ENCODE measurements around the gene TYW1.
"Not testable (repeated sequence)": the region's sequence is repeated elsewhere in the genome, so short reads cannot be mapped to it uniquely, and the experiment has no call there.

Gene TYW1

GRCh38 chr7:67198865-67199526, 202.4 kb downstream of the TYW1 start:
- H3K4me1 Mint-ChIP-seq; H3K9me3 Mint-ChIP-seq; H3K27ac Mint-ChIP-seq; H3K27me3 Mint-ChIP-seq (ENCODE audit: low read depth); H3K4me3 Mint-ChIP-seq: not testable (repeated sequence)
- H3K36me3 Mint-ChIP-seq (ENCODE audit: low read depth), result peaks cover 48% of the 10 kb centered on the region

- H3K27ac Mint-ChIP-seq; H3K4me3 Mint-ChIP-seq; H3K9me3 Mint-ChIP-seq; H3K27me3 Mint-ChIP-seq (ENCODE audit: low read depth); H3K4me1 Mint-ChIP-seq: not testable (repeated sequence)
- H3K36me3 Mint-ChIP-seq (ENCODE audit: low read depth), result peaks cover 48% of the 10 kb centered on the region
These were observed 209.1 kb downstream of the TYW1 start for GRCh38 chr7:67205772-67206171.

- Mint-ChIP-seq H3K27ac (no peak overlapping the region), H3K36me3 (ENCODE audit: low read depth) (peaks cover 49% of the 10 kb centered on the region), H3K4me3 (no peak overlapping the region), H3K27me3 (ENCODE audit: low read depth) (no peaks in the 10 kb centered on the region), H3K9me3 (peaks cover 5% of the 10 kb centered on the region), H3K4me1 (no peaks in the 10 kb centered on the region)
- TF ChIP-seq CTCF (IDR thresholded peaks at IDR 0.05; ENCODE audit: unreplicated experiment in 3 of 3), result no peak
These were observed 209.8 kb downstream of the TYW1 start for GRCh38 chr7:67206452-67206851.

DNA sequence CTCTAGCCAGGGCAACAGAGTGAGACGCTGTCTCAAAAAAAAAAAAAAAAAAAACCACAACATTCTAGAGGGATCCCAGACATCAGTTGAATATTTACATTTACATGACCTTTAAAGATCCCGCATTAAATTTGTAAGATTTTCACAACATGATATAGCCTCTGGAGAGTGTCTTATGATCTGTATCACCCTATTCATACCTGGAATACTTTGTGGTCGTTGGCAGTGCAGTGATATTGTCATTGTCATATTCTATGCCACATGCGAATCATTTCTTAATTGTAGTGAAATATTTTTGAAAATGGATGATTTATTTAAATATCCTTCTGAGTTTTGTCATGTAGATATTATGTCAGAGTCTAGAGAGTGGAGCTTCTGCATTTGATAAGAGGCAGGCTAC, 212.0 kb downstream of the TYW1 start:
- not testable (repeated sequence) for H3K27me3 Mint-ChIP-seq (ENCODE audit: low read depth); H3K27ac Mint-ChIP-seq; H3K4me3 Mint-ChIP-seq; H3K9me3 Mint-ChIP-seq; H3K4me1 Mint-ChIP-seq
- H3K36me3 Mint-ChIP-seq (ENCODE audit: low read depth), result peaks cover 46% of the 10 kb centered on the region

DNA sequence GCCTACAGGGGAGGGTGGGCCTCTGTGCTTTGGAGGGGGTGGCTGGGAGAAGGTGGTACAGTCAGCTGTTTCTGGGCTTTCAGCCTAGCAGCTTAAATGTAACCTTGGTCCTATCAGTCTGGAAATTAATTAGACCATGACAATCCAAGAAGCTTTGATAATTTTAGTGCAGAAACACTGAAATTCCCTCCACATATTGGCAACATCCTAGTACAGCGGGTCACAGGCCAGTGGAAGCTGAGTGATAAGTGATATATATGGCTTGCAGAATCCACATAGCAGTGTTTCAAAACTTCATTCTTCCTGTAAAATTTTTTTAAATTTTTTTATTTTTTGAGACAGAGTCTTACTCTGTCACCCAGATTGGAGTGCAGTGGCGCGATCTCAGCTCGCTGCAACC, 212.6 kb downstream of the TYW1 start:
- TF ChIP-seq CTCF (IDR thresholded peaks at IDR 0.05; ENCODE audit: unreplicated experiment in 3 of 3), result no peak
- H3K4me1 Mint-ChIP-seq, result no peaks in the 10 kb centered on the region
- H3K27ac Mint-ChIP-seq, result no peak overlapping the region
- peaks cover 9% of the 10 kb centered on the region for H3K9me3 Mint-ChIP-seq
- H3K4me3 Mint-ChIP-seq, result no peak overlapping the region
- peaks cover 42% of the 10 kb centered on the region for H3K36me3 Mint-ChIP-seq (ENCODE audit: low read depth)
- H3K27me3 Mint-ChIP-seq (ENCODE audit: low read depth), result no peaks in the 10 kb centered on the region

GRCh38 chr7:67210567-67210966, 213.9 kb downstream of the TYW1 start:
- Mint-ChIP-seq H3K36me3 (ENCODE audit: low read depth) (peaks cover 37% of the 10 kb centered on the region), H3K27me3 (ENCODE audit: low read depth) (no peaks in the 10 kb centered on the region), H3K4me3 (no peak overlapping the region), H3K4me1 (no peaks in the 10 kb centered on the region), H3K27ac (no peak overlapping the region), H3K9me3 (peaks cover 9% of the 10 kb centered on the region)
- TF ChIP-seq CTCF (IDR thresholded peaks at IDR 0.05; ENCODE audit: unreplicated experiment in 3 of 3), result no peak

- H3K27me3 Mint-ChIP-seq (ENCODE audit: low read depth); H3K27ac Mint-ChIP-seq; H3K4me1 Mint-ChIP-seq; H3K4me3 Mint-ChIP-seq: not testable (repeated sequence)
- Mint-ChIP-seq H3K9me3 (peaks cover 16% of the 10 kb centered on the region), H3K36me3 (ENCODE audit: low read depth) (peaks cover 33% of the 10 kb centered on the region)
These were observed 215.2 kb downstream of the TYW1 start for GRCh38 chr7:67211650-67212330.

DNA sequence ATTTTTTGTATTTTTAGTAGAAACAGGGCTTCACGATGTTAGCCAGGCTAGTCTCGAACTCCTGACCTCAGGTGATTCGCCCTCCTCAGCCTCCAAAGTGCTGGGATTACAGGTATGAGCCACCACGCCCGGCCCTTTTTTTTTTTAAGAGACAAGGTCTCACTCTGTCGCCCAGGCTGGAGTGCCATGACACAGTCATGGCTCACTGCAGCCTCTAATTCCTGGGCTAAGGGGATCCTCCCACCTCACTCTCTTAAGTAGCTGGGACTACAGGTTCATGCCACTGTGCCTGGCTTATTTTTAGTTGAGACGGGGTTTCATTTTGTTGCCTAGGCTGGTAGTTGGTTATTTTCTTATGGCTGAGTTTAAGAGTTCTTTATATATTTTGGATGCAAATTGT, 216.4 kb downstream of the TYW1 start:
- Mint-ChIP-seq H3K36me3 (ENCODE audit: low read depth) (peaks cover 33% of the 10 kb centered on the region), H3K9me3 (peaks cover 23% of the 10 kb centered on the region)
- H3K4me1 Mint-ChIP-seq; H3K27ac Mint-ChIP-seq; H3K27me3 Mint-ChIP-seq (ENCODE audit: low read depth); H3K4me3 Mint-ChIP-seq: not testable (repeated sequence)

GRCh38 chr7:67223551-67223950, 226.9 kb downstream of the TYW1 start:
- H3K27ac Mint-ChIP-seq; H3K4me1 Mint-ChIP-seq; H3K4me3 Mint-ChIP-seq; H3K27me3 Mint-ChIP-seq (ENCODE audit: low read depth): not testable (repeated sequence)
- peaks cover 22% of the 10 kb centered on the region for H3K9me3 Mint-ChIP-seq
- peaks cover 55% of the 10 kb centered on the region for H3K36me3 Mint-ChIP-seq (ENCODE audit: low read depth)

DNA sequence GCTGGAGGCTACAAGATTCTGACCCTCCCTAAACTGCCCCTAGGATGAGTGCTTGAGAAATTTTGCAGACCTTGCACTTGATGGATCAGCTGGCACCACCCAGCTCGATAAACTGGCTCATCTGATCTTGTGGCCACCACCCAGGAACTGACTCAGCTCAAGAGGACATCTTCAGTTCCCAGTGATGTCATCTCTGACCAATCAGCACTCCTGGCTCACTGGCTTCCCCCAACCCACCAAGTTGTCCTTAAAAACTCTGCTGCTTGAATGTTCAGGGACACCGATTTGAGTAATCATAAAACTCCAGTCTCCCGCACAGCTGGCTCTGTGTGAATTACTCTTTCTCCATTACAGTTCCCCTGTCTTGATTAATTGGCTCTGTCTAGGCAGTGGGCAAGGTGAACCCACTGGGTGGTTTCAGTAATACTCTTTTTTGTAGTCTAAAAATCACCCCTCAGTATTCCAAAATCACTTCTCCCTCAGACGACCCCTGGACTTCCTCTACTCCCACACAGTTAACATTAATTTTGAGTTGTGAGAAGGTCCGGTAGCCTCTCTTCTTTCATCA, 229.8 kb downstream of the TYW1 start:
- H3K4me3 Mint-ChIP-seq; H3K27ac Mint-ChIP-seq; H3K27me3 Mint-ChIP-seq (ENCODE audit: low read depth): not testable (repeated sequence)
- peaks cover 10% of the 10 kb centered on the region for H3K4me1 Mint-ChIP-seq
- peaks cover 21% of the 10 kb centered on the region for H3K9me3 Mint-ChIP-seq
- H3K36me3 Mint-ChIP-seq (ENCODE audit: low read depth), result peaks cover 65% of the 10 kb centered on the region

- H3K9me3 Mint-ChIP-seq, result peaks cover 21% of the 10 kb centered on the region
These were observed 230.3 kb downstream of the TYW1 start for GRCh38 chr7:67226967-67227366.

DNA sequence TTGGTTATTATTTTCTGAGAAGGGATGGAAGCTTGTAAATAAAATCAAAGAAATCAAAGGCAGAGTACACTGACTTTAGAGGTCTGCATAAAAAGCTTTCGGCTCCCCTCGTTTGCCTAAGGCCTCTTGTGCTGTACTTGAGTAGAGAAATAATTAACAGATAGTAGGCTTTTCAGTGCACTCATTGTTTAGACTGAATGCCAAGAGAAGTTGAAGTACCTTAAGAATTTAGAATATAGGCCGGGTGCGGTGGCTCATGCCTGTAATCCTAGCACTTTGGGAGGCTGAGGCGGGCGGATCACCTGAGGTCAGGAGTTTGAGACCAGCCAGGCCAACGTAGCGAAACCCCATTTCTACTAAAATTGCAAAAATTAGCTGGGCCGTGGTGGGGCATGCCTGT, 232.4 kb downstream of the TYW1 start:
- peaks cover 48% of the 10 kb centered on the region for H3K36me3 Mint-ChIP-seq (ENCODE audit: low read depth)
- H3K27ac Mint-ChIP-seq, result peak overlapping the region; percentile 64 to 70 (median 68)
- not testable (repeated sequence) for H3K4me3 Mint-ChIP-seq; H3K27me3 Mint-ChIP-seq (ENCODE audit: low read depth)
- peaks cover 10% of the 10 kb centered on the region for H3K4me1 Mint-ChIP-seq
- peaks cover 10% of the 10 kb centered on the region for H3K9me3 Mint-ChIP-seq

More at GRCh38 chr7:67226967-67227366, 230.3 kb downstream of the TYW1 start:
- Mint-ChIP-seq H3K36me3 (ENCODE audit: low read depth) (peaks cover 63% of the 10 kb centered on the region), H3K4me1 (peaks cover 10% of the 10 kb centered on the region)
- not testable (repeated sequence) for H3K27me3 Mint-ChIP-seq (ENCODE audit: low read depth); H3K27ac Mint-ChIP-seq; H3K4me3 Mint-ChIP-seq
